Measurements from ENCODE around the gene LHX3.
"Not testable (repeated sequence)": the region's sequence is repeated elsewhere in the genome, so short reads cannot be mapped to it uniquely, and the experiment has no call there.

The LHX3 gene

DNA sequence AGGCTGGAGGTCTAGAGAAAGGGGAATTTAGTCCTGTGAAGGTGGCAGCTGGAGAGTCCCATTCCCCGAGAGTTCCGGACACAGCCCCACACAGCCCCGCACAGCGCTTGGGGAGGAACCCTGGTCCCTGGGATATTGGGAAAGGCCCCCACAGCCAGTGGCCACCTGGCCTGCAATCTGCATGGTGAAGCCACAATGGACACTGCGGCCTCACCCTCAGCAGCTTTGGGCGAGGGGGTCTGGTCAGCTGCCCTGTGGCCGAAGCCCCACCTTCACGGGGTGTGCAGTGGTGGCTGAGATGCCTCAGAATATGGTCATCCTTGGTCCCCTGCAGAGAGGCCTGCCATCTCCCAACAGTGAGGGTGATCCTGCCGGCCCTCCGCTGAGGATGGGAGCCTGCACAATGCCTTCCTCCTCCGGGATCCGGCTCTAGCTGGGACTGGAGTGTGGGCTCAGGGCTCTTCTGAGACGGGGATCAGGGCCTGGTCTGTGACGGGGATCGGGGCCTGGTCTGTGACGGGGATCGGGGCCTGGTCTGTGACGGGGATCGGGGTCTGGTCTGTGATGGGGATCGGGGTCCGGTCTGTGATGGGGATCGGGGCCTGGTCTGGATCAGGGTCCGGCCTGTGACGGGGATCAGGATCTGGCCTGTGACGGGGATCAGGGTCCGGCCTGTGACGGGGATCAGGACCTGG, 52.9 kb downstream of the LHX3 start:
- DNase-seq: no peak

DNA sequence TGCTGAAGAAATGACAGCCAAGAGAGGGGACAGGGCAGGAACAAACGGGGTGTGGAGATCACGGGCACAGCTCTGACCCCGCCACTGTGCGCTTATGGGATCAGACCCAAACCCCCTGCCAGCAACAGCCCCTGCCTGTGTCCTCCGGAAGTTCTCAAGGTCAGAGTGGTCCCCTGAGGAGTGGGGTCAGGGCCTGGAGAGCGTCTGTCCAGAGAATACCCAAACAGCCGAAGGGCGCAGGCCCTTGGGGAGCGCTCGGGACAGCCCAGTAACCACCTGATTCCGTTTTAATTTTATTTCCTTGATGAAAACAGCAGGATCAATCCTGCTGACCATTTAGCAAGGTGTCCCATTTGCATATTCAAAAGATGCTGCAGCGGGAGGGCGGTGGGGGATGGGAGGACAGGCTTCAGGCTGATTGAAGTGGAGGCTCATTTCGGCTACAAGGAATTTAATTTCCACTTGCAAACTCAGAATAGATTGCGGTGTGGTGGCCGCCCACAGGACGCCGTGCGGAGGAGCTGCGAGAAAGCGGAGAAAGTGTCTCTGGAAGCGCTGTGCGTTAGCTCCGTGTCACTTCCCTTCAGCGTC, 53.6 kb downstream of the LHX3 start:
- no peak for DNase-seq

DNA sequence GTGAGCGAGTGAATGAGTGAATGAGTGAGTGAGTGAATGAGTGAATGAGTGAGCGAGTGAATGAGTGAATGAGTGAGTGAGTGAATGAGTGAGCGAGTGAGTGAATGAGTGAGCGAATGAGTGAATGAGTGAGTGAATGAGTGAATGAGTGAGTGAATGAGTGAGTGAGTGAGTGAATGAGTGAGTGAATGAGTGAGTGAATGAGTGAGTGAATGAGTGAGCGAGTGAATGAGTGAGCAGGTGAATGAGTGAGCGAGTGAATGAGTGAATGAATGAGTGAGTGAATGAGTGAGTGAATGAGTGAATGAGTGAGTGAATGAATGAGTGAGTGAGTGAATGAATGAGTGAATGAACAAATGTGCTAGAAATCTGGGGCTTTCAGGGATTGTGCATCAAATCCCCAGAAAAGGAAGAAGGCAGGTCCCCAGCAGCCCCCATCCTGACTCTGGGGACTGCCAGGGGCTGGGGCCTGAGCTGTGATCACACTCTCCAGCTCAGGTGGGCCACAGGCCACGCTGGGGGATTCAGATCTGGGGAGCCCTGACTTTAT, 54.2 kb downstream of the LHX3 start:
- DNase-seq: not testable (repeated sequence)

DNA sequence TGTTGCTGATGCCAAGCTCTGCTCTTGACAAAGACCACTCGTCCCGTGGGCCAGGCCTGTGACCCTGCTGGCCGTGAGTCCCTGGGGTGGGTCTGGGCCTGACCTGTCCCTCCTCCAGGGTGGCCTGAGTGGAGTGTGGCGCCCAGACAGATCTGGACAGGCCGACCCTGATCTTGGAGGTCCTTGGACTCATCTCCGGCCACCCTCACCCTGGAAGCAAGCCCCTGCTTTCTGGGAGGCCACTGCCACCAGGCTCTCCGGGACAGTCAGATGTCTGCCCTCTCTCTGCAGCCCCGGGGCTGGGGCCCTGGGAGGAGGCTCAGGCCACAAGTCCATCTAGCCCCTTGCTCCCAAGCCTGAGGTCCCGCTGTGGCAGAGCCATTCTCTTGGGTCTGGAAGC, 55.1 kb downstream of the LHX3 start:
- DNase-seq: no peak

DNA sequence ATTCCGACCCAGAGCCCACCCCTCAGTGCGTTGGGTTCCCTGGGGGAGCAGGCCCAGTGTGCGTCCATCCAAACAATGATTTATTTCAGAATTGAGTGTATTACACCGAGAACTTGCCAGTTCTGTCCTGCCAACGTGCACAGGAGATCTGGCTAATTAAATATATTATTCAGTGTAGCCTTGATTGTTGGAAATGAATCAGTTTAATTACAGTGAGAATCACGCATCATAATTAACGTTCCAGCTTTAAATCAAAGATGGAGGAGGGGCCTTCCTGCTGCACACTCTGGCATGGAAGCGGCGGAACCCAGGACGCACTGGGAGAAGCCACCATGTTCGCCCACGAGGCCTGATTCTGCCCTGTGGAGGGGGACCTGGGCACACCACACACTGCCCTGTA, 55.6 kb downstream of the LHX3 start:
- no peak for DNase-seq

DNA sequence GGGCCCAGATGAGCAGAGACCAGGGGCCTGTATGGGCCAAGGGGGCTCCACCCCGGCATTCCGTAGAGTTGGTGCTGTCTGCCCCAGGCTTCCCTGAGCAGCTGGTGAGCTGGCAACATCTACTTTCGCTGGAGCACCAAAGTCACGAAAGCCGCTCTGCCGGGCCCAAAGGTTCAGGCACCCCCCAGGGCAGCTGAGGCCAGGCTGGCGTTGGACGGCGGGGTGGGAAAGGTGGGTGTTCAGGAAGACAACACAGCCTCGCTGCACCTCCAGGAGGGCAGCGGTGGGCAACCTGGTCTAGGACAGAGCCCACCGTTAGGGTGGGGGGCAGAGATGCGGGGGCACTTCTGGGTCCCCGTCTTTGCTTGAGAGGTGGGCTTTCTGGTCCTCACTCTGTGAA, 56.2 kb downstream of the LHX3 start:
- DNase-seq: no peak

DNA sequence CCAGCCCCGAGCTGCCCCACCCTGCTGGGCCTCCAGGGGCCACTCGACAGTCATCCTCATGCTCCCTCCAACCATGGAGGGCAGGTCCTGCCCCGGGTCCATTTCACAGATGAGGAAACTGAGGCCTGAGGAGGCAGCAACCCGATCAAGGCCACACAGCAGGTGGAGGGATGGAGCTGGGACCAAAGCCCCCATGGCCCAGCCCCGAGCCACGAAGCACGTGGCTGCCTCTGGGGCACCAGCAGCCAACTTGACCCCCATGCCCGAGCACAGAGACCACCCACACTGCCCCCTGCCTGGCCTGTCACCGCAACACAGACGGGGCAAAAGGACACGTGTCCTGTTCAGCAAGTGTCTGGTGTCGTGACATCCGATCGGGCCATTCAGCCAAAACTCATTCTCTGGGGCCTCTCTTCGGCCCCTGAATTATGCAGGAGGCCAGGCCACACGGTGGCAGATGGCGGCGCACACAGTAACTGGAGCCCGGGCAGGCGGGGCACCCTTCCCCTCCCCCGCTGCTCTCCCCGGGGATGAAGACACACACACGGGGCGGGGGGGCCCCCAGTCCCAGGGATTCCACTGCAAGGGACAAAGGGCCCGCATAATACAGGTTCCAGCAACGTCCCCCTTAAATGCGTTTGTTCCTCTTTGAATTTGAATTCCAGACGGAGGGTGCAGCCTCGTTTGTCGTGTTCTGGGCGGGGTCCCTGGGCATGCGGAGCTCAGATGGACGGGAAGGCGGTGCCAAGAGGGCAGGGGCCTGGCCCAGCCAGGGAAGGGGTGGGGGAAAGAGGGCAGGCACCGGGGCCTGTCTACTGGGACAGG, 56.8 kb downstream of the LHX3 start:
- DNase-seq: no peak

DNA sequence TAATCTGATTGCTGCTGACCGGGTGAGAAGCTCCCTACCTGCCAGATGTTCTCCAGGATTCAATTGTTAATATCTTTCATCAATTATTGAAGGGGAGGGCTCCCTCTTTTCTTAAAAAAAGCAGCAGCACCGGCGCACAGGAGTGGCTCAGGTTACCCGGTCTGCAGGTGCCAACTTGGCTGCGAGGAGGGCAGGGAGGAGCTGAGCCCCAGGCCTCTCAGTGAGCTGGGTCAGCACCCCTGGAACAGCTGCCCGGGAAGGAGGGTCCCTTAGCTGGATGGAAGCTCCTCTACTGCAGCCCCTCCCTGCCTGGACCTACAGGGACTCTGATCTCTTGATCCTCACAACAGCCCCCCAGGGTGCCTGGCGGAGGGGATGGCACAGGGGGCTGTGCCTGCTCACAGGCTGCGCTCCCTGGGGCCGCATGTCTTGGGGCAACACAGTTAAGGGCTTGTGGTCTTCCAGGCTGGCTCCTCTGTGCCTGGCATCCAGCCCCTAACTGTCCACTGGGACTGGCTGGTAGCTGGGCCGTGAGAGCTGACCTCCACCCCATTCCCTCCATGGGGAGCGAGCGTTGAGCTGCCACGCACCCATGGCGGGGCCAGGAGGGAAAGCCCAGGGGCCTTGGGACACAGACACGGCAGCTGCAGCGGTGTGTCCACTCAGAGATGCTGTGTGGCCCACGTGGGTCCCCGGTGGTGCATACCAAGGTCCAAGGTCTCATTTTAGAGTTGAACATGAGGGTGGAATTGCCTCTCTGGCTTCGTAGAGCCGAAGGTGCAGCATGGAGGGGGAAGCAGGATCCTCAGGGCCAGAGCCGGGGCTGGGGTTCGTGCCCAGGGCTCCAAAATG, 57.7 kb downstream of the LHX3 start:
- no peak for DNase-seq

Measured in NCI-H1105 (cell line).